Activated CD8-positive, alpha-beta T cell treated with anti-CD3 and anti-CD28 coated beads for 36 hours (primary cell): ENCODE measurements around the gene YTHDC1. TPM values are rescaled to one million over a fixed set of nuclear protein-coding genes. Genes with fewer than 3 reads are reported as not detected.

Experiments used
- ATAC-seq: fragments of 200-7000 bp; cut with Tn5 transposase; one replicate; pipeline ENCODE4 v1.10.0; 2021; ENCODE audit warnings: mild to moderate bottlenecking, moderate library complexity
- CTCF ChIA-PET: fragments of 350-600 bp; sonication (Branson Sonifier 250); formaldehyde crosslinking; loops from one replicate; lab custom pipeline; 2021; ENCODE audit warnings: antibody characterized with exemption; lab: Charles Lee
- POLR2A ChIA-PET: fragments of 350-600 bp; sonication (Branson Sonifier 250); formaldehyde crosslinking; loops from one replicate; lab custom pipeline; 2021; ENCODE audit warnings: antibody characterized with exemption; lab: Charles Lee
- DNase-seq: peaks from one replicate; pipeline ENCODE4 v3.0.0-alpha.2; 2020
- H3K27ac Mint-ChIP-seq: one replicate; pipeline ENCODE4 v1.8.0; 2021; ENCODE audit warnings: mild to moderate bottlenecking, mixed read lengths
- H3K27me3 Mint-ChIP-seq: one replicate; pipeline ENCODE4 v1.8.0; 2021; ENCODE audit warnings: mixed read lengths
- H3K36me3 Mint-ChIP-seq: one replicate; pipeline ENCODE4 v1.8.0; 2021; ENCODE audit warnings: low read depth, mixed read lengths
- H3K4me1 Mint-ChIP-seq: one replicate; pipeline ENCODE4 v1.8.0; 2021; ENCODE audit warnings: low read depth, mixed read lengths
- H3K4me3 Mint-ChIP-seq: one replicate; pipeline ENCODE4 v1.8.0; 2021; ENCODE audit warnings: mild to moderate bottlenecking, moderate library complexity, mixed read lengths
- H3K9me3 Mint-ChIP-seq: one replicate; pipeline ENCODE4 v1.8.0; 2021; ENCODE audit warnings: mixed read lengths
- intact Hi-C: fragments of 100-400 bp; cut with micrococcal nuclease; formaldehyde crosslinking; loops from one replicate; pipeline ENCODE4 v1.10.0; 2022
- total RNA-seq, 2 experiments: library from RNA; stranded (reverse); gene quantifications; one replicate each; pipeline ENCODE4 v1.2.3, GENCODE V29; 2021
- TF ChIP-seq, protein P1 (sequence below): fragments of 200-600 bp; IDR thresholded peaks from one replicate; pipeline ENCODE4 v1.8.0; 2022; ENCODE audit warnings: antibody characterized with exemption, mild to moderate bottlenecking

YTHDC1 gene
- total RNA-seq, 2 experiments from 2014 or later = 74.7 to 75.4 TPM

GRCh38 chr4:68378226-68378625, 28.3 kb upstream of the YTHDC1 start:
- H3K27ac Mint-ChIP-seq = no peak overlapping the region
- CTCF ChIA-PET = interaction anchor here (0.8 to 4.9 kb wide), 2 partner anchors 105 to 108 kb away, joined by 3 to 52 read pairs; no protein-coding TSS in a partner anchor
- TF ChIP-seq, protein P1, sequence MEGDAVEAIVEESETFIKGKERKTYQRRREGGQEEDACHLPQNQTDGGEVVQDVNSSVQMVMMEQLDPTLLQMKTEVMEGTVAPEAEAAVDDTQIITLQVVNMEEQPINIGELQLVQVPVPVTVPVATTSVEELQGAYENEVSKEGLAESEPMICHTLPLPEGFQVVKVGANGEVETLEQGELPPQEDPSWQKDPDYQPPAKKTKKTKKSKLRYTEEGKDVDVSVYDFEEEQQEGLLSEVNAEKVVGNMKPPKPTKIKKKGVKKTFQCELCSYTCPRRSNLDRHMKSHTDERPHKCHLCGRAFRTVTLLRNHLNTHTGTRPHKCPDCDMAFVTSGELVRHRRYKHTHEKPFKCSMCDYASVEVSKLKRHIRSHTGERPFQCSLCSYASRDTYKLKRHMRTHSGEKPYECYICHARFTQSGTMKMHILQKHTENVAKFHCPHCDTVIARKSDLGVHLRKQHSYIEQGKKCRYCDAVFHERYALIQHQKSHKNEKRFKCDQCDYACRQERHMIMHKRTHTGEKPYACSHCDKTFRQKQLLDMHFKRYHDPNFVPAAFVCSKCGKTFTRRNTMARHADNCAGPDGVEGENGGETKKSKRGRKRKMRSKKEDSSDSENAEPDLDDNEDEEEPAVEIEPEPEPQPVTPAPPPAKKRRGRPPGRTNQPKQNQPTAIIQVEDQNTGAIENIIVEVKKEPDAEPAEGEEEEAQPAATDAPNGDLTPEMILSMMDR = no peak

DNA sequence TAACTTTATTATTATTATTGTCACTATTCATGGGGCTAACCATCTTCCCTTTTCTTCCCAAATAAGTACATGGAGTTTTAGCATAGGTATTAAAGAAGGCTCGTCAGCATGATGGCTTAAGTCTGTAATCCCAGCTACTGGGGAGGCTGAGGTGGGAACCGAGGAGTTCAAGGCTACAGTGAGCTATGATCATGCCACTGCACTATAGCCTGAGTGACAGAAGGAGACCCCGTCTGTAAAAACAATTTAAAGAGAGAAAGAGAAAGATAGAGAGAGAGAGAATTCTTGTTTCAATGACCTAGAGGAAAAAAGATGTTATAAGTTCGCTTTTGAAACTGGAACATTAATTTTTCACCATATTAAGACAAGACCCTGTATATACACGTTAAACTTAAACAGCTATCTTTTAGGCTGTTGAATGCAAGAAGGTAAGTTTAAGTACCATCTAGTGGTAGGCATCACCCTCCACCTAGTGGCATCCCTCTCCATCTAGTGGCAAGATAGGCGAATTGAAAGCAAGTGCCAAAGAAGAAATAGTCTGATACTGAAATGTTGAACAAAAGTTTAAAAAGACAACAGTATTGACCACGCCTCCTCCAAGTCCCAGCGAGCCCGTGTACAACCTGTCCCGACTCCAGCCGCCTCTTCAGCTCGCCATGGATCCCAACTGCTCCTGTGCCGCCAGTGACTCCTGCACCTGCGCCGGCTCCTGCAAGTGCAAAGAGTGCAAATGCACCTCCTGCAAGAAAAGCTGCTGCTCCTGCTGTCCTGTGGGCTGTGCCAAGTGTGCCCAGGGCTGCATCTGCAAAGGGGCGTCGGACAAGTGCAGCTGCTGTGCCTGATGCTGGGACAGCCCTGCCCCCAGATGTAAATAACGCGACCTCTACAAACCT, 26.0 kb upstream of the YTHDC1 start:
- H3K27me3 Mint-ChIP-seq = peaks cover under 1% of the 10 kb centered on the region
- ChIA-PET POLR2A (no interaction called here), CTCF (interaction anchor here (0.6 to 4.9 kb wide), 41 partner anchors 9 to 1686 kb away, joined by 3 to 52 read pairs (median 4); no protein-coding TSS in a partner anchor)
- peak; percentile 84 for ATAC-seq
- TF ChIP-seq, protein P1 = peak; percentile 71
- peak; percentile 65 for DNase-seq
- H3K36me3 Mint-ChIP-seq = no peaks in the 10 kb centered on the region
- no peak overlapping the region for H3K27ac Mint-ChIP-seq
- H3K4me1 Mint-ChIP-seq = peaks cover 7% of the 10 kb centered on the region
- no peaks in the 10 kb centered on the region for H3K9me3 Mint-ChIP-seq
- intact Hi-C loops = loop anchor here (1.0 kb wide), 1 partner anchor 104 kb away; no protein-coding TSS in a partner anchor
- peak overlapping the region; percentile 69 for H3K4me3 Mint-ChIP-seq

More at GRCh38 chr4:68378226-68378625, 28.3 kb upstream of the YTHDC1 start:
- peaks cover 3% of the 10 kb centered on the region for H3K27me3 Mint-ChIP-seq
- ATAC-seq (no peak), DNase-seq (no peak)
- H3K4me3 Mint-ChIP-seq = no peak overlapping the region
- H3K4me1 Mint-ChIP-seq = peaks cover 7% of the 10 kb centered on the region
- POLR2A ChIA-PET = no interaction called here
- intact Hi-C loops = no loop called here
- no peaks in the 10 kb centered on the region for H3K36me3 Mint-ChIP-seq
- no peaks in the 10 kb centered on the region for H3K9me3 Mint-ChIP-seq

DNA sequence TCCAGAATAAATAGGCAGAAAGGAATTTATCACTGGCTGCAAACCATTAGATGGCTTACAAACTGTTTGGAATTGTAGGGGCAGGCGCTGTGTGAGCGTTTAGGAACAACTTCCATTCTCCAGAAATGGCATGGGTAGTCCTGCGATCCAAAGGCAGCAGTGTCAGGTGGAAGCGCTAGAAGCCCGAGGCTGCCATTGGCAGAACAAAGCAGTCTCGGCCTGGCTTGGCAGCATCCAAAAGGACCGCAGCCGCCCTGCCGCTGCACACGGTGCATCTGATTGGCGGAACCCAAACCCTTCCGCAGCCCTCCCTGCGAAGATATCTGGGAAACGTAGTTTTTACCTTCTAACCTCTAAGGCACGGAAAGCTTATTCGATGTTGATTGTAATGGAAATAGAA, 23.6 kb upstream of the YTHDC1 start:
- Mint-ChIP-seq H3K9me3 (no peaks in the 10 kb centered on the region), H3K4me3 (peak overlapping the region; percentile 59), H3K36me3 (no peaks in the 10 kb centered on the region), H3K27me3 (no peaks in the 10 kb centered on the region), H3K4me1 (peaks cover 9% of the 10 kb centered on the region), H3K27ac (peak overlapping the region; percentile 5)
- ATAC-seq (peak; percentile 94), DNase-seq (peak; percentile 75)
- POLR2A ChIA-PET = no interaction called here
- CTCF ChIA-PET = interaction anchor here (1.0 kb wide), 1 partner anchor 101 kb away, joined by 4 read pairs; no protein-coding TSS in a partner anchor
- TF ChIP-seq, protein P1 = no peak
- intact Hi-C loops = no loop called here

DNA sequence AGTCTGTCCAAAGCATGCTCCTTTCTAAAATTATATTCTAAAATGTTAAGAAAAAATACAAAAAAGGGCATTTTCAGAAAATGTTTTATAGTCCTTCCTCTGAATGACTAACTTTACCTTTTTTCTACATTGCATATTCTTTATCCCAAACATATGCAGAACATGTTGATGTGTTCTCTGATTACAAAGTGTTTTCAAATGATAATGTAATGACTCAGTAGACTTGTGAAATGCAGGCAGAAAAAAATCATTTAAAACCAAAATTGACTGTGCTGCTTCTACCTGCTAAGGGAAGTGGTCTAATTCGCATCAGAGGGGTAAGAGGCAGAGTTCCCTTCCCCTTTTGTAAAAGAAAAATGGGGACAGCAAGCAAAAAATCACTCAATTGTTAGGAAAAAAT, 22.7 kb upstream of the YTHDC1 start:
- no peak overlapping the region for H3K4me3 Mint-ChIP-seq
- H3K4me1 Mint-ChIP-seq = peaks cover 9% of the 10 kb centered on the region
- TF ChIP-seq, protein P1 = no peak
- intact Hi-C loops = no loop called here
- no peaks in the 10 kb centered on the region for H3K36me3 Mint-ChIP-seq
- ATAC-seq (no peak), DNase-seq (no peak)
- CTCF ChIA-PET = interaction anchor here (1.0 to 1.2 kb wide), 2 partner anchors 9 to 101 kb away, joined by 4 to 7 read pairs; no protein-coding TSS in a partner anchor
- H3K27ac Mint-ChIP-seq = no peak overlapping the region
- POLR2A ChIA-PET = no interaction called here
- H3K27me3 Mint-ChIP-seq = no peaks in the 10 kb centered on the region
- no peaks in the 10 kb centered on the region for H3K9me3 Mint-ChIP-seq
